NCI-H460 (cell line): Measurements from ENCODE around the gene OGFR. TPM values are rescaled to one million over a fixed set of nuclear protein-coding genes. Genes with fewer than 3 reads are reported as not detected.
"Not testable (repeated sequence)": the region's sequence is repeated elsewhere in the genome, so short reads cannot be mapped to it uniquely, and the experiment has no call there.

Experiments
- DNase-seq: peaks from one replicate; pipeline ENCODE4 v3.0.0-alpha.2; 2016; ENCODE audit warnings: low read depth; ENCODE audit errors: extremely low read depth
- small RNA-seq, 2 experiments: library from RNA; depleted of rRNA; stranded (forward); fragments of <200 nt; gene quantifications; one replicate each; pipeline ENCODE3, GENCODE V24; 2014
- total RNA-seq: library from RNA; depleted of rRNA; stranded (reverse); fragments of >200 nt; shearing (Covaris generic); gene quantifications from 2 replicates; pipeline ENCODE4 v1.2.3, GENCODE V29; 2014; rRNA removed

Gene OGFR
- total RNA-seq, 1 experiment from 2014 or later: 32.6 TPM

- not testable (repeated sequence) for DNase-seq
These were observed 48.7 kb downstream of the OGFR start for GRCh38 chr20:62853304-62853703.

- DNase-seq: no peak
These were observed 49.5 kb downstream of the OGFR start for GRCh38 chr20:62854121-62854520.

GRCh38 chr20:62855120-62855519, 50.5 kb downstream of the OGFR start:
- DNase-seq: no peak

GRCh38 chr20:62856931-62857619, 52.4 kb downstream of the OGFR start:
- no peak for DNase-seq

- DNase-seq: no peak
These were observed 53.6 kb downstream of the OGFR start for GRCh38 chr20:62858058-62858830.

- DNase-seq: no peak
These were observed 55.1 kb downstream of the OGFR start for GRCh38 chr20:62859721-62860120.

- no peak for DNase-seq
These were observed 55.8 kb downstream of the OGFR start for GRCh38 chr20:62860391-62860923.

- no peak for DNase-seq
These were observed 56.5 kb downstream of the OGFR start for GRCh38 chr20:62860924-62861691.

- DNase-seq: peak; percentile 87
These were observed 57.2 kb downstream of the OGFR start, which contains the start of gene TCFL5 for GRCh38 chr20:62861726-62862336. TCFL5 (minus strand) TSS chr20:62861822; CDS start chr20:62861670, 152 bp downstream.

Small RNA genes lying within 50 kb of the gene (small RNA-seq; reads per million reads assigned to genes)
- gene DPH3P1: 0 reads per million in 2 experiments

Other genes with a start within 250 kb of the OGFR start
- gene SLCO4A1, start 162.3 kb upstream of the OGFR start, total RNA-seq: 91.6 and 97.1 TPM in 2 replicates
- gene NTSR1, start 96.0 kb upstream of the OGFR start, total RNA-seq: 19.3 and 22.3 TPM in 2 replicates
- gene MRGBP, start 8.4 kb upstream of the OGFR start, total RNA-seq: 36.4 and 36.7 TPM in 2 replicates
- gene COL9A3, start 12.2 kb downstream of the OGFR start, total RNA-seq: 5.8 and 7.8 TPM in 2 replicates
- gene TCFL5, start 57.0 kb downstream of the OGFR start, total RNA-seq: 14.1 and 15.1 TPM in 2 replicates
- gene DIDO1, start 121.7 kb downstream of the OGFR start, total RNA-seq: 25.4 and 27.8 TPM in 2 replicates
- 20.6 and 22.6 TPM in 2 replicates for gene GID8, start 133.3 kb downstream of the OGFR start, total RNA-seq
- gene SLC17A9, start 147.9 kb downstream of the OGFR start, total RNA-seq: 16.6 and 20.1 TPM in 2 replicates
- gene BHLHE23, start 202.1 kb downstream of the OGFR start, total RNA-seq: not detected in 2 replicates